Measurements from ENCODE around the gene RGPD8.

- TF ChIP-seq POLR2AphosphoS5 (IDR thresholded peaks at IDR 0.05; ENCODE audit: low read depth, low read length) (0 out of 2 replicates have a peak, but pooled peaks have one; percentile 21), POLR2A (IDR thresholded peaks at IDR 0.05; ENCODE audit: low read depth, low read length) (peak; percentile 35; the same call in 1 of the 2 replicates), TAF1 (IDR thresholded peaks at IDR 0.05; ENCODE audit: borderline replicate concordance, low read depth, low read length) (no peak)
These were observed 47.6 kb upstream of the RGPD8 start for GRCh38 chr2:112481050-112481527.

All from GM12892 (cell line).